OCI-LY1 (cell line): ENCODE results near the gene DIAPH3.

Experiments used
- CTCF ChIP-seq: fragments of 200-600 bp; sonication (generic), shearing (Covaris generic); IDR thresholded peaks from 2 replicates; pipeline ENCODE4 v1.5.1; 2017; ENCODE audit warnings: mild to moderate bottlenecking, antibody characterized with exemption, low read length, moderate library complexity, mixed read lengths
- EZH2 ChIP-seq: fragments of 200-600 bp; sonication (generic), shearing (Covaris generic); IDR thresholded peaks from 2 replicates; pipeline ENCODE4 v1.8.0; 2017; ENCODE audit warnings: borderline replicate concordance, mixed run types, mild to moderate bottlenecking, antibody characterized with exemption, low read length, moderate library complexity, mixed read lengths

GRCh38 chr13:59839186-59839585, 324.5 kb downstream of the DIAPH3 start:
- TF ChIP-seq CTCF, result no peak
- no peak for TF ChIP-seq EZH2
